ENCODE results near the gene WT1.

- no peak for TF ChIP-seq EZH2 (IDR thresholded peaks at IDR 0.05; ENCODE audit: low read depth, low read length, severe bottlenecking)
- TF ChIP-seq BACH1 (IDR thresholded peaks at IDR 0.05; ENCODE audit: low read length) = no peak
- TF ChIP-seq EGR1 (IDR thresholded peaks at IDR 0.05; ENCODE audit: borderline replicate concordance, low read depth, low read length) = no peak
- TF ChIP-seq SUZ12 (IDR thresholded peaks at IDR 0.05; ENCODE audit: low read length) = no peak
These were observed 61.1 kb downstream of the WT1 start for GRCh38 chr11:32374261-32374711.

Data from H1 (cell line).